Ascending aorta (tissue), 2 donors: Measurements from ENCODE around the gene NUP160. TPM values are rescaled to one million over a fixed set of nuclear protein-coding genes. Genes with fewer than 3 reads are reported as not detected.
"Not testable (repeated sequence)": the region's sequence is repeated elsewhere in the genome, so short reads cannot be mapped to it uniquely, and the experiment has no call there.

ENCODE experiments used
- DNase-seq, 2 donors: peaks; one replicate each; pipeline ENCODE4 v3.0.0-alpha.2; 2019; ENCODE audit warnings: low spot score in 2 of 2
- H3K27ac ChIP-seq, 2 donors: fragments of 200-600 bp; sonication (generic); one replicate each; pipeline ENCODE4 v1.5.1; 2016 to 2017; ENCODE audit warnings: mild to moderate bottlenecking in 1 of 2
- H3K27me3 ChIP-seq: fragments of 200-600 bp; sonication (generic); one replicate; pipeline ENCODE4 v1.5.1; 2017
- H3K36me3 ChIP-seq, 2 donors: fragments of 200-600 bp; sonication (generic); one replicate each; pipeline ENCODE4 v1.5.1; 2016
- H3K4me1 ChIP-seq, 2 donors: fragments of 200-600 bp; sonication (generic); one replicate each; pipeline ENCODE4 v1.5.1; 2016 to 2017; ENCODE audit warnings: mild to moderate bottlenecking in 1 of 2
- H3K4me3 ChIP-seq, 2 donors: fragments of 200-600 bp; sonication (generic); one replicate each; pipeline ENCODE4 v1.5.1; 2016 to 2017; ENCODE audit warnings: mild to moderate bottlenecking in 1 of 2
- H3K9me3 ChIP-seq, 2 donors: fragments of 200-600 bp; sonication (generic); one replicate each; pipeline ENCODE4 v1.5.1; 2016
- intact Hi-C: fragments of 100-400 bp; cut with DNase I; formaldehyde crosslinking; loops from one replicate; pipeline ENCODE4 v1.15.1; 2023
- total RNA-seq: library from RNA; depleted of rRNA; stranded (reverse); fragments of >200 nt; gene quantifications from one replicate; pipeline ENCODE4 v1.1.0, GENCODE V29; 2016
- TF ChIP-seq, protein P1 (sequence below), 3 experiments: fragments of 200-600 bp in 2 of 3; fragments of 450-650 bp in 1 of 3; sonication (generic) in 2 of 3; IDR thresholded peaks; one replicate each; pipeline ENCODE4 v1.5.1; 2016 to 2019; ENCODE audit warnings: antibody characterized with exemption in 3 of 3, mild to moderate bottlenecking in 1 of 3, moderate library complexity in 1 of 3

NUP160 gene
- total RNA-seq, 1 donor from 2014 or later: 14.0 TPM

DNA sequence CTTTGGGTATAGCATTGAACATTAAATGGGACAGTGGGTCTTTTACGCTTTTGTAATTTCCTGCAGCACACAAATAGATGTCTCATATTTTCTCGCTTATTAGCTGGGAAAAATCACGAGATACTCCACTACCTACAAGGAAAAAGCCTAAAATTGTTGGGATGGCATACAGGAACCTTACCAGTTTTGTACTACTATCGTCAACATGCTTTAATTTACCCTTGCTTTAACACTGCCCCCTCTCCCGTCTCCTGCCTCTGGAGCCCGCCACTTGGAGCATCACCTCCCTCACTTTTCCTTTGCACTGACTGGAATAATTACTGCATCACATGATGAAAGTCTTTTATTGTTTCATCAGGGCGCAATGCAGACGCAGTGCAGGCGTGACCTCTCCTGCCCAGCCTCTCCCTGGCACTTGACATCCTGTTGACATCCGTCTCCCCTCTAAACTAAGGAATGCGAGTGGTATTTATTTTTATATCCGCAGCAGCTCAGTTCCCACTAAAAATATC is 80.0 kb downstream of the NUP160 start:
- peak; percentile 20 to 82 for DNase-seq
- Histone ChIP-seq H3K9me3 (no peaks in the 10 kb centered on the region), H3K4me1 (peaks cover 0 to 15% of the 10 kb centered on the region in 2 donors), H3K36me3 (peaks cover 13 to 14% of the 10 kb centered on the region in 2 donors), H3K27ac (peak overlapping the region; percentile 96 to 99), H3K27me3 (no peaks in the 10 kb centered on the region), H3K4me3 (peak overlapping the region; percentile 64 to 66)
- TF ChIP-seq, protein P1, sequence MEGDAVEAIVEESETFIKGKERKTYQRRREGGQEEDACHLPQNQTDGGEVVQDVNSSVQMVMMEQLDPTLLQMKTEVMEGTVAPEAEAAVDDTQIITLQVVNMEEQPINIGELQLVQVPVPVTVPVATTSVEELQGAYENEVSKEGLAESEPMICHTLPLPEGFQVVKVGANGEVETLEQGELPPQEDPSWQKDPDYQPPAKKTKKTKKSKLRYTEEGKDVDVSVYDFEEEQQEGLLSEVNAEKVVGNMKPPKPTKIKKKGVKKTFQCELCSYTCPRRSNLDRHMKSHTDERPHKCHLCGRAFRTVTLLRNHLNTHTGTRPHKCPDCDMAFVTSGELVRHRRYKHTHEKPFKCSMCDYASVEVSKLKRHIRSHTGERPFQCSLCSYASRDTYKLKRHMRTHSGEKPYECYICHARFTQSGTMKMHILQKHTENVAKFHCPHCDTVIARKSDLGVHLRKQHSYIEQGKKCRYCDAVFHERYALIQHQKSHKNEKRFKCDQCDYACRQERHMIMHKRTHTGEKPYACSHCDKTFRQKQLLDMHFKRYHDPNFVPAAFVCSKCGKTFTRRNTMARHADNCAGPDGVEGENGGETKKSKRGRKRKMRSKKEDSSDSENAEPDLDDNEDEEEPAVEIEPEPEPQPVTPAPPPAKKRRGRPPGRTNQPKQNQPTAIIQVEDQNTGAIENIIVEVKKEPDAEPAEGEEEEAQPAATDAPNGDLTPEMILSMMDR (IDR thresholded peaks at IDR 0.05): no peak
- intact Hi-C loops: loop anchor here (5.0 to 10.0 kb wide), 6 partner anchors 46 to 361 kb away; partner anchors contain the start of genes KBTBD4, NDUFS3, NUP160 and SLC39A13

DNA sequence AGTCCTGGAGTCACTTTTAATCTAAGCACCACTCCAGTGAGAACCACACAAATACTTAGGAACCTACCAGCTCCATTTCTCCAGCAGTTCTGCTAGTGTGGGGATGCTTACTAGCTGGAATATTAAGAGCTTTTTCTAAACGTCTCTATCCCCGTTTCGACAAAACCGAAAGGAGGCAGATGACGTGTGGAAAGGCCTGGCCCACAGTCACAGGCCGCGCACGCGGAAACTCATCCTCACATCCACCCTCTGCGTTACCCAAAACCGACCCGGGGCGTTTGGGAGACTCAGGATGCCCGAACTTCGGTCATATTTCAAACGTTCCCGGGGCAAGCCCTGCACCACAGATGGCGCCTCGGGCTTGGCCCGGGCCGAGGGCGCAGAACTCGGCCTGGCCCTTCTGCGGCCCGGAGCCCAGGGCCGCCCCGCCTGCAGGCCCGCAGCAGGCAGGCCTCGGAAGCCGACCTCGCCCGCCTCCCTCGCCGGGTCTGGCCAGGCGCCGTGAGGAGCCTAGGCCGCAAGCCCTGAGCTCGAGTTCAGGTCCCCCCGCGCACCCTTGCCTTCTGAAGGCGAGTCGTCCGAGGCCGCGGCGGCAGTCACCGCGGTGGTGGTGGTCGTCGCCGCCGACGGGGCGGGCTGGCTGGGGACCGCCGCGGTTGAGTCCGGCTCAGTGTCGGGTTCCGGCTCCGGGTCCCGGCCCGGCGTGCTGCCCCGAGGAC is 81.5 kb downstream of the NUP160 start:
- no peaks in the 10 kb centered on the region for H3K9me3 ChIP-seq
- peak overlapping the region; percentile 80 to 87 for H3K4me3 ChIP-seq
- peaks cover 0 to 15% of the 10 kb centered on the region in 2 donors for H3K4me1 ChIP-seq
- TF ChIP-seq, protein P1 (IDR thresholded peaks at IDR 0.05): no peak
- intact Hi-C loops: loop anchor here (1.0 to 10.0 kb wide), 8 partner anchors 44 to 1066 kb away; partner anchors contain the start of genes ARHGAP1, KBTBD4, MTCH2 and NDUFS3
- DNase-seq: peak in 1 of 2 donors; percentile 83
- no peaks in the 10 kb centered on the region for H3K27me3 ChIP-seq
- peaks cover 27 to 28% of the 10 kb centered on the region in 2 donors for H3K36me3 ChIP-seq
- peak overlapping the region; percentile 96 to 99 for H3K27ac ChIP-seq

DNA sequence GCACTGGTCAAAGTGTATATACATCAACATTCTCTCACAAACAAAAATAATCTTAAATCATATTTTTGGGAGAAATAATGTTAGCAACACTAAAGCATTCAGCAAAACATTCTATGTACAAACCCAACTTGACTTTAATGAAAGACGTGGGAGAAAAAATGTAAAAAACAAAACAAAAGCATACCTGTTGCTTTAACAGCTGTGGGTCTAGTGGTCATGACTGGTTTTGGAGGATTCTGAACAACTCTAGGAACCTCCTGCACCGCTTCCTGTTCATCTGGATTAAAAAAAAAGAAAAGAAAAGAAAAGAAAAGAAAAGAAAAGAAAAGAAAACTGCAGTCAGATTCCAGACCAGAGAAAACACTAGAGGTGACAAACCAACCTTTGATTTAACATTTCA is 83.1 kb downstream of the NUP160 start:
- intact Hi-C loops: loop anchor here (5.0 to 10.0 kb wide), 6 partner anchors 43 to 358 kb away; partner anchors contain the start of genes KBTBD4, NDUFS3, NUP160 and SLC39A13
- no peaks in the 10 kb centered on the region for H3K9me3 ChIP-seq
- DNase-seq: no peak
- TF ChIP-seq, protein P1 (IDR thresholded peaks at IDR 0.05): no peak
- peak overlapping the region; percentile 96 to 99 for H3K27ac ChIP-seq
- H3K4me1 ChIP-seq: peaks cover 0 to 15% of the 10 kb centered on the region in 2 donors
- peak overlapping the region in 1 of 2 donors; percentile 80 for H3K4me3 ChIP-seq
- peaks cover 41 to 43% of the 10 kb centered on the region in 2 donors for H3K36me3 ChIP-seq
- no peaks in the 10 kb centered on the region for H3K27me3 ChIP-seq

DNA sequence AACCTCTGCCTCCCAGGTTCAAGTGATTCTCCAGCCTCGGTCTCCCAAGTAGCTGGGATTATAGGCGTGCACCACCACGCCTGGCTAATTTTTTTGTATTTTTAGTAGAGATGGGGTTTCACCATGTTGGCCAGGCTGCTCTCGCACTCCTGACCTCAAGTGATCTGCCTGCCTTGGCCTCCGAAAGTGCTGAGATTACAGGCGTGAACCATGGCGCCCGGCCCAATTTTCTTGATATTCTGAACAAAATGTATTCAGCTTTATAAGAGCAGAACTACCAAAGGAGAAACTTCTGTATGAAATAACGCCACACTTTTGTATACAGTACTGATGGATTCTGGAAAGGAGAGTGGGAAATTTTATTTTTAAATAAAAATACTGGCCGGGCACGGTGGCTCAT is 88.9 kb downstream of the NUP160 start:
- intact Hi-C loops: not testable (repeated sequence)

DNA sequence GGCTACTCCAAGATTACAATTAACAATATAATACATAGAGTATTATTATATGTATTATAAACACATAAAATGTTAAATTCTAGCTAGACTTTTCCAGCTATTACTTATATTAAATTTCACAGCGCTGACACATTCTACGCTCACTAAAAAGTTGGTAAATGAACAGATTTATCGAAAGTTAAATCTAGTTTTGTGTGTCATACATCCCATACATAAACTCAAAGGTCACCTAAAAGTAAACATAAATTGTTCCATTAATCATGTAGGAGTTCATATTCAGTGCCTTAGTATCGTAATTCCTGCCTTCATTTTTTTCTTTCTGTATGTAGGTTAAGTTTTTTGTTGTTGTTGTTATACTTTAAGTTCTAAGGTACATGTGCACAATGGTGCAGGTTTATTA is 91.9 kb downstream of the NUP160 start:
- H3K4me1 ChIP-seq: no peaks in the 10 kb centered on the region
- no peaks in the 10 kb centered on the region for H3K27me3 ChIP-seq
- TF ChIP-seq, protein P1 (IDR thresholded peaks at IDR 0.05): no peak
- no peak overlapping the region for H3K4me3 ChIP-seq
- no peak overlapping the region for H3K27ac ChIP-seq
- no peaks in the 10 kb centered on the region for H3K9me3 ChIP-seq
- H3K36me3 ChIP-seq: peaks cover 83 to 84% of the 10 kb centered on the region in 2 donors
- intact Hi-C loops: no loop called here
- no peak for DNase-seq

More for the DNA sequence above, 88.9 kb downstream of the NUP160 start:
- not testable (repeated sequence) for H3K27ac ChIP-seq, DNase-seq, H3K27me3 ChIP-seq, H3K4me1 ChIP-seq, H3K9me3 ChIP-seq, H3K4me3 ChIP-seq
- H3K36me3 ChIP-seq: peaks cover 79 to 81% of the 10 kb centered on the region in 2 donors

DNA sequence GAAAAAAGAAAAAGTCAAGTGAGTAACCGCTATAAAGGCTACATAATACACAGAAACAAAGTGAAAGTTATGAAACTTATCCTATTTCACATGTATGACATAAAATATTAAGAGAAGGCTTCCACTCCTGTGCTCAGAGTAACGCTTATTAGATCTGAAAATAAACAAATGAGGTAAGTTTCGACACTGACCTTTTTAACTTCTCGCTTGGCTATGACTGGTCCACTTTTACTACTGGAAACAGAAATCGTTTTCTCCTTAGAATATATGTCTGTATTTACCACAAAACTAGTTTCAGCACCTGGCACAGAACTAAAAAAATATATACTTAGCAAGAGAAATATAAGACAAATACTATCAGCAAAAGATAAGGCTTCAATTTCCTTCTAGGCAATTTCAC is 97.4 kb downstream of the NUP160 start:
- no peak for DNase-seq
- Histone ChIP-seq H3K9me3 (no peaks in the 10 kb centered on the region), H3K27me3 (no peaks in the 10 kb centered on the region), H3K36me3 (peaks cover 86 to 93% of the 10 kb centered on the region in 2 donors), H3K4me3 (no peak overlapping the region), H3K4me1 (no peaks in the 10 kb centered on the region), H3K27ac (no peak overlapping the region)
- intact Hi-C loops: no loop called here
- TF ChIP-seq, protein P1 (IDR thresholded peaks at IDR 0.05): no peak

DNA sequence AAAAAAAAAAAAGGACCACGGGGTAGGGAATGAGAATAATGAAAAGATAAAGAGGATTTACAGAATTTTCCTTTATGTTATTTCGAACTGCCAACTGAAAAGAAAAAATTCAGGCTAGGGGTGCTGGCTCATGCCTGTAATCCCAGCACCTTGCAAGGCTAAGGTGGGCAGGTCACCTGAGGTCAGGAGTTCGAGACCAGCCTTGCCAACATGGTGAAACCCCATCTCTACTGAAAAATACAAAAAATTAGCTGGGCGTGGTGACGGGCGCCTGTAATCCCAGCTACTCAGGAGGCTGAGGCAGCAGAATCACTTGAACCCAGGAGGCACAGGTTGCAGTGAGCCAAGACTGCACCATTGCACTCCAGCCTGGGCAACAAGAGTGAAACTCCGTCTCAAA is 105.7 kb downstream of the NUP160 start:
- DNase-seq, H3K27ac ChIP-seq, H3K4me1 ChIP-seq, H3K9me3 ChIP-seq, intact Hi-C loops, H3K27me3 ChIP-seq, H3K4me3 ChIP-seq: not testable (repeated sequence)
- H3K36me3 ChIP-seq: peaks cover 83 to 98% of the 10 kb centered on the region in 2 donors

DNA sequence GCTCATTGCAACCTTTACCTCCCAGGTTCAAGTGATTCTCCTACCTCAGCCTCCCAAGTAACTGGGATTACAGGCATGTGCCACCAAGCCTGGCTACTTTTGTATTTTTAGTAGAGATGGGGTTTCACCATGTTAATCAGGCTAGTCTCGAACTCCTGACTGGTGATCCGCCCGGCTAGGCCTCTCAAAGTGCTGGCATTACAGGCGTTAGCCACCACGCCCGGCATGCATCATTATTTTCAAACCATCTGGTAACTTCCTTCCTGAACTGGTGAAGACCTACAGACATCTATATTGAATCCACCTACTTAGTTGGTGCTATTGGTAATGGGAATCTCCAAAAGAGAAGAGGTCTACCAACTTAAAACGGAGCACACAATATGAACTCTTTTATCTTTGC is 110.3 kb downstream of the NUP160 start:
- H3K9me3 ChIP-seq, H3K4me3 ChIP-seq, H3K4me1 ChIP-seq, DNase-seq, H3K27me3 ChIP-seq, H3K27ac ChIP-seq, intact Hi-C loops: not testable (repeated sequence)
- peaks cover 66 to 97% of the 10 kb centered on the region in 2 donors for H3K36me3 ChIP-seq
